LNCAP (cell line): ENCODE measurements around the gene KRT77.

Experiments used
- CTCF ChIP-seq: fragments of 450-650 bp; IDR thresholded peaks from 2 replicates; pipeline ENCODE4 v1.5.1; 2017; ENCODE audit warnings: mild to moderate bottlenecking

Gene KRT77

GRCh38 chr12:52686063-52686462 lies 17.3 kb downstream of the KRT77 start:
- TF ChIP-seq CTCF, result no peak

DNA sequence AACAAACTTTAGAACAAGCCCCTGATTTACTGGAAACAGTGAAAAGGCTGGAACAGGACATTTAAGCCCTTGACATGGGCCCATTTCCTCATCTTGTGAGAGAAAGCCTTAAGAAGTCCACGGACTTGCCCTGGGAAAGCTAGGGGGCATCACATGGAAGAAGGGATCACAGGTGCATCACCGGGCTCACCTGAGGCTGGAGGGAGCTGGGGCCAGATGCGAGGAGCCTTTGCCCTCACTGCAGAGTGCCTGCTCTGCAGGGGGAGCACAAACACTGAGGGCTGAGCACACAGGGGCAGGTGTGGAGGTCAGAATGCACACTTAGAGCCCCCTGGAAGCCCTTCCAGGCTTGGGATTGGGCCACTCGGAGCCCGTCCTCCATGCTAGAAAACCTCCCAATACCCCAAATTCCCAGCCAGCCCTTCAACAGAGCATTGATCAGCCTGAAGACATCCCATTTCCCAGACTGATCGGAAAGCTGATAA lies 17.9 kb downstream of the KRT77 start:
- TF ChIP-seq CTCF, result no peak

- TF ChIP-seq CTCF, result no peak
Observed at GRCh38 chr12:52684431-52684830, 18.9 kb downstream of the KRT77 start.

DNA sequence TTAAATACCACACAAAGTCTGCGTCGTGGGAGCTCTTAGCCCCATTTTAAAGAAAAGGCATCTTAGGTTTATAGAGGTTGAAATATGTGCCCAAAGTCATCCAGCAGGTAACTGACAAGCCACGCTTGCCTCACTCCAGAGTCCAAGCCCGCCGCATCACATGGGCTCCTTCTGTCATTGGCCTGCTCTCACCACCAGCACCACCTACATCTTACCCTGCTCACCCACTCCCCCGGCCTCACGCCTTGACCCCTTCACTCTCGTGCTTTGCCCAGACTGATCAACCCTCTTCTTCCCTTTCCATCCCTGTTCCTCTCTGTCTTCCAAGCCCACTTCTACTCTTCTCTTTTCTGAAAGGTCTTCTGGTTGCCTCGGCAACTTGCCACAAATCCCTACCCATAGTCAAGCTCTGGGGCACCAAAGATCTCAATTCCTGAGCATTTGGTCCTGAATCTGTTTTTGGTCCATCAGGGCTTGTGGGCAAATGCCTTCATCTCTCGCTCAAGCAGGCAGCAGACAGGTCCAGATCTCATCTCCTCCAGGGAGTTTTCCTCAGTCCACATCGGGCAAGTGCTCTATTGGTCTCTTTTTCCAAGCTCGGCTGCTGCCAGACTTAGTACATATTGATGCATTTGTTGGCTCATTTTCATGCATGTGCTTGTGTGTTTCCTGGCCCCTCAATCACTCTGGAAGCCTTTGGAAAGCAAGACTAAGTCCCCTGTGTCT lies 19.6 kb downstream of the KRT77 start:
- TF ChIP-seq CTCF, result no peak

DNA sequence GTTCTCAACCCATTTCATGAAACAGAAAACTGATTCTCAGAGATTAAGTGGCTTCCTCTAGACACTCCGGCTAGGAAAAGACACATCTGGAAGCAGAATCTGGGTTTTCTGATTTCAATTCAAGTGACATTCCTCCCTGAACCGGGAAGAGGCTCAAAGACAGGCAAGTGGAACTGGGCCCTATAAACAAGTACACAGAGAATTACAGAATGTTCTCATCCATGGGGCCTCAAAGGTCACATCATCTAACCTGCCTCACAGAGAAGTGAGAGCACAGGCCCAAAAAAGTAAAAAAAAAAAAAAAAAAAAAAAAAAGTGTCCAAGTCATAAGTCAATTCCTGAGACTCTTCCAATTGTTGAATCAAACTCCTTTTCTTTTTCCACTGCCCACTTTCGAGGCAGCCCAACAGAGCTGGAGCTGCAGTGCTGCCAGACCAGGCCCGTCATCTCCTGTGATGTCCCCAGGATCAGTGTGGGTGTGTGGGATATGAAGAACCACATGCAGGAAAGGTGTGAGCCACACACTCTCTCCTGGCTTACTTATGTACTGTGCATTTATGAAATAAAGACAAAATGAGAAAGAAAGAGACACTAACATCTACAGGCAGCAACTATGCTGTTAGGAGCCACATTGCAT lies 20.3 kb downstream of the KRT77 start:
- TF ChIP-seq CTCF, result no peak

GRCh38 chr12:52682381-52682660 lies 21.0 kb downstream of the KRT77 start:
- TF ChIP-seq CTCF, result no peak

DNA sequence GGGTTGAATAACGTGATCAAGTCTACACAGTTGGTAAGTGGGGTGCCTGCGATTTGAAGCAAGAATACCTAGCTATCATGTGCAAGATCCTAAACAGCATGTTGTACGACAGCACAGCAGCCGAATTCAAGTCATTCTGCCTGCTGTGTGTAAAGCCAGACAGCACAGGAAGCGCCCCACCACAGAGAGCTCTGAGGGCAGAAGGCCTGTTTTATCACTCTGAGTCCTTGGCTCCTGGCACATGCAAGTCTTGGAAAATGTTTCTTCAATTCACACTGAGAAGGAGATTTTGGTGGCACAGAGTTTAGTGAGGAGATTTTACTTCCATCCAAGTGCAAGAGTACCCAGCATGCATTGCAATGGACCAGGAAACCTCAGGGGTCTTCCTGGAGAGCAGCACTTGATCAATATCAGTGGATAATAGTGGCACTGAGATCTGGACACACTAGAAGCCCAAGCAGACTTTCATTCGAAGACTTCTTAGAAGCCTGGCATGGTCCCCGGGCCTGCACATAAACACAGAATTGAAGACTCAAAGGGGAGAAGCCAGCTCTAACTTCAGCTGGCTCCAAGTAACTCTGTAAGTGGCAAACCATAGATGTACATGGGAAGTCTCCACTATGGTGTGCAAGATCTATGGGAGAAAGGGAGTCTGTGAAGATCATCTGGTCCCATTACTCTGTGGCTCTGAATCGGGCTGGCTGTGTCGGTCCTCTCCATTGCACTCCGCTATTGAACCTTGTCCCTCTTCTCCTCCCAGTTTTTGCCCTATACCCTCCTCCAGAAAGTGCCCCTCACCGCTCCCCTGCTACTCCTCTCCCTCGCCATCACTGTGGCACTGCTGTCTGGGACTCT lies 21.6 kb downstream of the KRT77 start:
- TF ChIP-seq CTCF, result no peak
